ENCODE measurements around the gene IGDCC3.

DNA sequence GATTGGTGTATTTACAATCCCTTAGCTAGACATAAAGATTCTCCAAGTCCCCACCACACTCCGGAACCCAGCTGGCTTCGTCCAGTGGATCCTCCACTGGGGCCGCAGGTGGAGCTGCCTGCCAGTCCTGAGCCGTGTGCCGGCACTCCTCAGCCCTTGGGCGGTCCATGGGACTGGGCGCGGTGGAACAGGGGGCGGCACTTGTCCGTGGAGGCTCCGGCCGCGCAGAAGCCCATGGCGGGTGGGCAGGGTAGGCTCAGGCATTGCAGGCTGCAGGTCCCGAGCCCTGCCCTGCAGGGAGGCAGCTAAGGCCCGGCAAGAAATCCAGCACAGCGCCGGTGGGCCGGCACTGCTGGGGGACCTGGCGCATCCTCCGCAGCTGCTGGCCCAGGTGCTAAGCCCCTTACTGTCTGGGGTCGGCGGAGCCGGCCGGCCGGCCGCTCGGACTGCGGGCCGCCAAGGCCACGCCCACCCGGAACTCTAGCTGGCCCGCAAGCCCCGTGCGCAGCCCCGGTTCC lies 76.8 kb downstream of the IGDCC3 start:
- TF ChIP-seq, protein P1, sequence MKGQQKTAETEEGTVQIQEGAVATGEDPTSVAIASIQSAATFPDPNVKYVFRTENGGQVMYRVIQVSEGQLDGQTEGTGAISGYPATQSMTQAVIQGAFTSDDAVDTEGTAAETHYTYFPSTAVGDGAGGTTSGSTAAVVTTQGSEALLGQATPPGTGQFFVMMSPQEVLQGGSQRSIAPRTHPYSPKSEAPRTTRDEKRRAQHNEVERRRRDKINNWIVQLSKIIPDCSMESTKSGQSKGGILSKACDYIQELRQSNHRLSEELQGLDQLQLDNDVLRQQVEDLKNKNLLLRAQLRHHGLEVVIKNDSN (CRISPR knock-in tag; IDR thresholded peaks at IDR 0.05), result no peak
- TF ChIP-seq, protein P2, sequence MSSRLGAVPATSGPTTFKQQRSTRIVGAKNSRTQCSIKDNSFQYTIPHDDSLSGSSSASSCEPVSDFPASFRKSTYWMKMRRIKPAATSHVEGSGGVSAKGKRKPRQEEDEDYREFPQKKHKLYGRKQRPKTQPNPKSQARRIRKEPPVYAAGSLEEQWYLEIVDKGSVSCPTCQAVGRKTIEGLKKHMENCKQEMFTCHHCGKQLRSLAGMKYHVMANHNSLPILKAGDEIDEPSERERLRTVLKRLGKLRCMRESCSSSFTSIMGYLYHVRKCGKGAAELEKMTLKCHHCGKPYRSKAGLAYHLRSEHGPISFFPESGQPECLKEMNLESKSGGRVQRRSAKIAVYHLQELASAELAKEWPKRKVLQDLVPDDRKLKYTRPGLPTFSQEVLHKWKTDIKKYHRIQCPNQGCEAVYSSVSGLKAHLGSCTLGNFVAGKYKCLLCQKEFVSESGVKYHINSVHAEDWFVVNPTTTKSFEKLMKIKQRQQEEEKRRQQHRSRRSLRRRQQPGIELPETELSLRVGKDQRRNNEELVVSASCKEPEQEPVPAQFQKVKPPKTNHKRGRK (CRISPR knock-in tag; IDR thresholded peaks at IDR 0.05; ENCODE audit: borderline replicate concordance), result no peak
- TF ChIP-seq, protein P3, sequence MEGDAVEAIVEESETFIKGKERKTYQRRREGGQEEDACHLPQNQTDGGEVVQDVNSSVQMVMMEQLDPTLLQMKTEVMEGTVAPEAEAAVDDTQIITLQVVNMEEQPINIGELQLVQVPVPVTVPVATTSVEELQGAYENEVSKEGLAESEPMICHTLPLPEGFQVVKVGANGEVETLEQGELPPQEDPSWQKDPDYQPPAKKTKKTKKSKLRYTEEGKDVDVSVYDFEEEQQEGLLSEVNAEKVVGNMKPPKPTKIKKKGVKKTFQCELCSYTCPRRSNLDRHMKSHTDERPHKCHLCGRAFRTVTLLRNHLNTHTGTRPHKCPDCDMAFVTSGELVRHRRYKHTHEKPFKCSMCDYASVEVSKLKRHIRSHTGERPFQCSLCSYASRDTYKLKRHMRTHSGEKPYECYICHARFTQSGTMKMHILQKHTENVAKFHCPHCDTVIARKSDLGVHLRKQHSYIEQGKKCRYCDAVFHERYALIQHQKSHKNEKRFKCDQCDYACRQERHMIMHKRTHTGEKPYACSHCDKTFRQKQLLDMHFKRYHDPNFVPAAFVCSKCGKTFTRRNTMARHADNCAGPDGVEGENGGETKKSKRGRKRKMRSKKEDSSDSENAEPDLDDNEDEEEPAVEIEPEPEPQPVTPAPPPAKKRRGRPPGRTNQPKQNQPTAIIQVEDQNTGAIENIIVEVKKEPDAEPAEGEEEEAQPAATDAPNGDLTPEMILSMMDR (IDR thresholded peaks at IDR 0.05), result no peak
